Erythroblast (primary cell): Measurements from ENCODE around the gene ZNF593OS.

Experiments used
- GATA1 ChIP-seq: IDR thresholded peaks from 2 replicates; pipeline ENCODE4 v1.6.1; 2011; ENCODE audit warnings: low read depth, mild to moderate bottlenecking, control low read depth, low read length, moderate library complexity
- POLR2A ChIP-seq: IDR thresholded peaks from 2 replicates; pipeline ENCODE4 v1.6.1; 2011; ENCODE audit warnings: mild to moderate bottlenecking, low read length

DNA sequence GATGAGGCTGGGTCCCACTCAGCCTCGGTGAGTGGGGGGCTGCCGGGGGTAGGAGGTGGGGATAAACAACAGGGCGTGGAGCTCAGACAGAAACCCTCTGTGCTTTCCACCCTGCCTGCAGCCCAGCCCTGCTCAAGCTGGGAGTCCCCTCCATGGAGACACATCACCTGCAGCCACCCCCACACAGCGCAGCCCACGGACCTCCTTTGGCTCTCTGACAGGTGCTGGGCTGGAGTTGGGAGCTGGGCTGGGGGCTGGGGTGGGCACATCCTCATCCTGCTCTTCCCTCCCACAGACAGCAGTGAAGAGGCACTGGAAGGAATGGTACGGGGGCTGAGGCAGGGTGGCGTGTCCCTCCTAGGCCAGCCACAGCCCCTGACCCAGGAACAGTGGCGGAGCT lies 16.8 kb upstream of the ZNF593OS start:
- TF ChIP-seq POLR2A (no peak), GATA1 (no peak)
